GM12801 (cell line): ENCODE results near the gene MASP1.

ENCODE experiments used
- CTCF ChIP-seq: IDR thresholded peaks from one replicate; pipeline ENCODE4 v1.5.1; 2011; ENCODE audit warnings: control low read depth; ENCODE audit not compliant: insufficient read length; ENCODE audit errors: extremely low read depth

MASP1 gene

GRCh38 chr3:187242435-187242834 is 49.1 kb downstream of the MASP1 start:
- no peak for TF ChIP-seq CTCF

DNA sequence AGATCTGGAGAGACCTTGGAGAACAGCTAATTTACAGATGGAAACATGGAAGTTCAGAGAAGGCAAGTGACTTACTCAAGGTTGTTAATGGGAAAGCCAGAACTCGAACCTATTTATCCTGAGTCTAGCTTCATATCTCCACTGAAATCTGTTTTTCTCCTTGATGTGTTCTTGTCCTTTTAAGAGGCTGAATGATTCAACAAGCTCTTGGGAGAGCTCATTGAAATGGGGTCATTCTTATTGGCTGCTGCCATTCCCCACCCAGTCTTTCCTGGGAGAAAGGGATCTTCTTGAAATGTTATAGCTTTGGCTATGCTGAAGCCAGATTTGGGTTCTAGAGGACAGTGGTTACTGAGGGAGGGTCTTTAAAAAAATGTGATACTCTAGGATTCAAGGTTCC is 53.3 kb downstream of the MASP1 start:
- TF ChIP-seq CTCF: no peak

GRCh38 chr3:187237741-187238140 is 53.8 kb downstream of the MASP1 start:
- TF ChIP-seq CTCF: no peak

DNA sequence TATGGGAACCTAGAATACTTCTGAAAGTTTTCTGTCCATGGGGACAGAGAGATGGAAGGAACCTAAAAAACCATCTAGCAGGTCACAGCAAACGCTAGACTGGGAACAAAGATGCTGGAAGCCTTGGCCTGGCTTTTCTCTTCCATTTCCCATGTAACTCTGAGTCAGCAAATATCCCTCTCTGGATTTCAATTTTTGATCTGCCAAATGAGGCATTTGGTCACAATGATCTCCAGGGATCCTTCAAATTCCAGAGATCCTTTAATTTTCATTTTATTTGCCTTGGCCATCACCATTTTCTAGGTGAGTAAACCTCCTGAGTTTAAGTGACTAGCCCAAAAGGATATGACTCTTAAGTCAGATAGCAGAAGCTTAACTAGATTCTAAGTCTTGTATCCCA is 54.6 kb downstream of the MASP1 start:
- TF ChIP-seq CTCF: no peak

- TF ChIP-seq CTCF: no peak
Measured at GRCh38 chr3:187230011-187230410, 61.5 kb downstream of the MASP1 start.

DNA sequence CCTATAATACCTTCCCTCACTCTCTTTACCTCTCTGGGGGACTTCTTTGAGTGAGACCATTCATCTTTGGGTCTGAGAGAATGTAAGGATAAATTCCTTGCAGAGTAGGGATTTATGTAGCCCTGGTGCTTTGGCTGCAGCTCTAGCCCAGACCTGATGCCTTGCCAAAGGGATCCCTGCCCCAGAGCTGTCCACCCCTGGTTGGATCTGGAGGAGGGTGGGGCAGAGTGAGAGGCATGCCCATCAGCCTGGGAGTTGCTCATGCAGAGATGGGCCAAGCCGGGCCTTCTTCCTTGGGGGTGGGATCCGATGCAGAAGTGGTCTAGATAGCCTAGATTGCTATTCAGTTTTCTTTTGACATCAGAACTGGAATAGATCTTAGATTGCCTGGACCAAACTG is 62.8 kb downstream of the MASP1 start:
- TF ChIP-seq CTCF: no peak

DNA sequence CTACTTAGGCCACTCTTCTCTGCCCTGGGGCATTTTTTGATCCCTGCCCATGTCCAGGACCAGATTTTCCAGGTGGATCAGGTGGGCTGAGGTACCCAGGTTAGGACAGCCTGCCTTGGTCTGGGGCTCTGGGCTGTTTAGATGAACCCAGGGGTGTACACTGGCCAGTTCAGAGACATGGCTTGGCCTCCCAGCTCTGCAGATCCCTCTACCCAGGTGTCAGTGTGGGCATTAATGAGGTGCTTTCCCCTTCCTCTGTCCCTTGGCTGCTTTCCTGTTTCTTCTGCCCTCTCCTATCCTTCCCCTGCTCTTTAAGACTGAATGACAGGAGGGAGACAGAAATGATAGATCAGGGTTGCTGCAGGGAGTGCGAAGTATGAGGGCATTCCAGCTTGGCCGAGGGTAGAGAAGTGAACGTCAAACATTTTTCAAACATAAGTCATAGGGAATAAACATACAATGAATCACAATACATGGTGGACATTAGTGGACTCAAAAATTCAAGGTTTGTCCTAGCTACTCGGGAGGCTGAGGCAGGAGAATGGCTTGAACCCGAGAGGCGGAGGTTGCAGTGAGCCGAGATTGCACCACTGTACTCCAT is 63.8 kb downstream of the MASP1 start:
- no peak for TF ChIP-seq CTCF
